KMS-11 (cell line): ENCODE measurements around the gene SLC12A6.

Experiments
- H2AFZ ChIP-seq: fragments of 200-600 bp; sonication (generic); 2 replicates; pipeline ENCODE4 v1.6.1; 2016; ENCODE audit warnings: antibody characterized with exemption, mixed run types, low read depth
- H3K27ac ChIP-seq: fragments of 200-600 bp; sonication (generic); 2 replicates; pipeline ENCODE4 v1.6.1; 2016; ENCODE audit warnings: mild to moderate bottlenecking, mixed run types
- H3K27me3 ChIP-seq: fragments of 200-600 bp; sonication (generic); 2 replicates; pipeline ENCODE4 v1.6.1; 2017; ENCODE audit warnings: mild to moderate bottlenecking, low read depth, mixed run types, moderate library complexity; ENCODE audit not compliant: insufficient read depth
- H3K36me3 ChIP-seq: fragments of 200-600 bp; sonication (generic); 2 replicates; pipeline ENCODE4 v1.6.1; 2017; ENCODE audit warnings: mild to moderate bottlenecking, mixed run types; ENCODE audit not compliant: insufficient read depth
- H3K4me1 ChIP-seq: fragments of 200-600 bp; sonication (generic); 2 replicates; pipeline ENCODE4 v1.6.1; 2016; ENCODE audit warnings: mild to moderate bottlenecking, low read depth, mixed run types; ENCODE audit not compliant: poor library complexity, severe bottlenecking
- H3K4me2 ChIP-seq: fragments of 200-600 bp; sonication (generic); 2 replicates; pipeline ENCODE4 v1.7.0; 2016; ENCODE audit warnings: mild to moderate bottlenecking, mixed run types
- H3K4me3 ChIP-seq: fragments of 200-600 bp; sonication (generic); IDR thresholded peaks from 2 replicates; pipeline ENCODE4 v1.6.1; 2017; ENCODE audit warnings: low read depth, low read length, mixed read lengths; ENCODE audit not compliant: insufficient read depth
- H3K79me2 ChIP-seq: fragments of 200-600 bp; sonication (generic); 2 replicates; pipeline ENCODE4 v1.6.1; 2016; ENCODE audit warnings: low read depth, mixed run types; ENCODE audit not compliant: insufficient read depth
- H3K9ac ChIP-seq: fragments of 200-600 bp; sonication (generic); 2 replicates; pipeline ENCODE4 v1.6.1; 2016; ENCODE audit warnings: mild to moderate bottlenecking, mixed run types
- H4K20me1 ChIP-seq: fragments of 200-600 bp; sonication (generic); 2 replicates; pipeline ENCODE4 v1.6.1; 2016; ENCODE audit warnings: mild to moderate bottlenecking, mixed run types; ENCODE audit not compliant: insufficient read depth
- CTCF ChIP-seq: fragments of 200-600 bp; sonication (generic); conservative IDR thresholded peaks from 2 replicates; pipeline ENCODE4 v1.6.1; 2017; ENCODE audit warnings: low read depth, mild to moderate bottlenecking, antibody characterized with exemption, low read length, moderate library complexity, mixed read lengths

Gene SLC12A6

GRCh38 chr15:34336231-34336990 is 1.2 kb downstream of the SLC12A6 start:
- TF ChIP-seq CTCF = no peak
- no peaks in the 10 kb centered on the region for H4K20me1 ChIP-seq
- H2AFZ ChIP-seq = peak overlapping the region; percentile 91
- H3K9ac ChIP-seq = no peak overlapping the region
- H3K79me2 ChIP-seq = peaks cover under 1% of the 10 kb centered on the region; the same call in 1 of the 2 replicates
- no peaks in the 10 kb centered on the region for H3K27me3 ChIP-seq
- H3K4me3 ChIP-seq = no peak overlapping the region
- no peak overlapping the region for H3K27ac ChIP-seq
- H3K4me1 ChIP-seq = peaks cover 5% of the 10 kb centered on the region
- peak overlapping the region; percentile 76 for H3K4me2 ChIP-seq
- no peaks in the 10 kb centered on the region for H3K36me3 ChIP-seq

- Histone ChIP-seq H3K4me1 (peaks cover 5% of the 10 kb centered on the region), H3K27me3 (no peaks in the 10 kb centered on the region), H3K79me2 (no peaks in the 10 kb centered on the region), H3K4me3 (no peak overlapping the region), H3K27ac (no peak overlapping the region), H3K9ac (no peak overlapping the region), H2AFZ (no peak overlapping the region), H4K20me1 (no peaks in the 10 kb centered on the region), H3K36me3 (no peaks in the 10 kb centered on the region), H3K4me2 (no peak overlapping the region)
- no peak for TF ChIP-seq CTCF
These were observed 2.2 kb downstream of the SLC12A6 start for GRCh38 chr15:34335176-34336032.

- Histone ChIP-seq H3K9ac (no peak overlapping the region), H3K27ac (no peak overlapping the region)
These were observed 2.9 kb downstream of the SLC12A6 start for GRCh38 chr15:34334672-34335071.

More at GRCh38 chr15:34334672-34335071, 2.9 kb downstream of the SLC12A6 start:
- Histone ChIP-seq H4K20me1 (no peaks in the 10 kb centered on the region), H3K79me2 (no peaks in the 10 kb centered on the region), H3K27me3 (no peaks in the 10 kb centered on the region), H3K4me3 (no peak overlapping the region), H3K36me3 (no peaks in the 10 kb centered on the region), H3K4me1 (peaks cover 5% of the 10 kb centered on the region), H2AFZ (no peak overlapping the region), H3K4me2 (no peak overlapping the region)
- TF ChIP-seq CTCF = no peak
